Vagina (tissue), 2 donors: ENCODE results near the gene CRIP2.

Experiments
- CTCF ChIP-seq, 3 experiments: fragments of 450-650 bp in 2 of 3; fragments of 200-600 bp in 1 of 3; sonication (generic) in 1 of 3; IDR thresholded peaks; one replicate each; pipeline ENCODE4 v1.5.1; 2017 to 2019; ENCODE audit warnings: antibody characterized with exemption in 3 of 3, mild to moderate bottlenecking in 2 of 3, moderate library complexity in 2 of 3
- POLR2A ChIP-seq, 2 donors: fragments of 450-650 bp; IDR thresholded peaks; one replicate each; pipeline ENCODE4 v1.6.1; 2017; ENCODE audit warnings: antibody characterized with exemption in 2 of 2, mild to moderate bottlenecking in 2 of 2, moderate library complexity in 2 of 2
- POLR2AphosphoS5 ChIP-seq, 2 donors: sonication (generic); formaldehyde crosslinking; IDR thresholded peaks; one replicate each; pipeline ENCODE4 v1.9.0; 2017; ENCODE audit warnings: antibody characterized with exemption in 2 of 2, mild to moderate bottlenecking in 2 of 2, low read depth in 1 of 2; ENCODE audit not compliant: insufficient read depth in 1 of 2

GRCh38 chr14:105461903-105462302, 12.7 kb upstream of the CRIP2 start:
- no peak for TF ChIP-seq POLR2A (IDR thresholded peaks at IDR 0.05)
- no peak for TF ChIP-seq POLR2AphosphoS5 (IDR thresholded peaks at IDR 0.05; ENCODE audit: insufficient read depth in 1 of 2, low read depth in 1 of 2)
- TF ChIP-seq CTCF (IDR thresholded peaks at IDR 0.05) = no peak
